Activated CD4-positive, alpha-beta T cell treated with anti-CD3 and anti-CD28 coated beads, Interleukin-2, Interleukin-6, amounts not matched to agents 100 ng/mL and 50 ng/mL, durations not matched to agents 16 hours and 8 hours (primary cell): Measurements from ENCODE around the gene CCT3.
"Not testable (repeated sequence)": the region's sequence is repeated elsewhere in the genome, so short reads cannot be mapped to it uniquely, and the experiment has no call there.

ENCODE experiments used
- DNase-seq: peaks from one replicate; pipeline ENCODE4 v3.0.0-alpha.2; 2020

Gene CCT3

DNA sequence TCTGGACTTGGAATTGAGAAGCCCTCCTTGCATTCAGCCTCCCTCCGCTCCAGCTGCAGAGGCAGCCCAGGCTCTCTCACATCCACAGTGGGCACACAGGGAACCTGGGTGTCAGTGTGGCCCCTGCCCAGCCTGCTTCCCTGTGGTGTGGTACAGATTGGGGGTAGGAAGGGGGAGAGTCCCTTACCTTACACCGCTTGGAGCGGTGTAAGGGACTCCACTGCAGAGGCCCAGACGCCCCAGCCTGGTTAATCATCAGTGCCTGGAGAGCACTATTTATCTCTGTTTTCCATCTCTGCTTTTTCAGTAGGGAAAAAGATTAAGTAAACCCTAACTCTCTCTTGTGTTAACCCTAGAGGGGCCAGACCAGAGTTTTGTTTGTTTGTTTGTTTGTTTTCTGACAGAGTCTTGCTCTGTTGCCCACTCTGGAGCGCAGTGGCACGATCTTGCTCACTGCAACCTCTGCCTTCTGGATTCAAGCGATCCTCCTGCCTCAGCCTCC is 30.1 kb upstream of the CCT3 start:
- DNase-seq, result no peak

DNA sequence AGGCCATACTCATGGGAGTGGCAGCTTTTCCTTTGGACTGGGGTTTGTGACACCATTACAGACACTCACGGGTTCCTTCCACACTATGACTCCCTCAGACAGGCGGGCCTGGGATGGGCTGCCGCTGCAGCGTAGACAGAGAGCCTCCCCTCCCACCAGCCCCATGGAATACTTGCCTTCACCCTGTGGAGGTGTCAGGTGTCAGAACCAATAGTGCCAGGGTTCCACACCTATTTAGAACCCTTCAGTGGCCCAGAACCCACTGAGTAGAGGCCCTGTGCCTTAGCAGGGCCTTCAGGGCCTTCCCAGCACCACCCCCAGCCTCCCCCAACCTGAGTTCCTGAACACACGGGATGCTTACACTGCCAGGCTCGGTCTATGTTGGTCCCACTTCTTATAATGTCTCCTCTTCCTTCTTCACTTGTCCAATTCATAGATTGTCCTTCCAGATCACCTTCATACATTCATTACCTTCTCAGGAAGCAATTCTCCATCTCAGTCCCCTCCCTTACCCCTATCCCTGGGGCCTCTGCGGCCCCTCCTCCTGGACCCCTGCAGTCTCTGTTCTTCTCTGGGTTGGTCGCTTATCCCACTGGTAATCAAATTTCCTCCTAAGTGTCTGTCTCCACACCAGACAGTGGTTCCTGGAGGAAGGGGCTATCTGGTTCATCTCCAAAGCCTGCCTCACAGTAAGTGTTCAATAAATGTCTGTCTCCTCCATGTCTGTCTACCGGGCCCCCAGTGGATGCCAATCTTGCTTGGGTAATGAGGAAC is 29.5 kb upstream of the CCT3 start:
- no peak for DNase-seq

DNA sequence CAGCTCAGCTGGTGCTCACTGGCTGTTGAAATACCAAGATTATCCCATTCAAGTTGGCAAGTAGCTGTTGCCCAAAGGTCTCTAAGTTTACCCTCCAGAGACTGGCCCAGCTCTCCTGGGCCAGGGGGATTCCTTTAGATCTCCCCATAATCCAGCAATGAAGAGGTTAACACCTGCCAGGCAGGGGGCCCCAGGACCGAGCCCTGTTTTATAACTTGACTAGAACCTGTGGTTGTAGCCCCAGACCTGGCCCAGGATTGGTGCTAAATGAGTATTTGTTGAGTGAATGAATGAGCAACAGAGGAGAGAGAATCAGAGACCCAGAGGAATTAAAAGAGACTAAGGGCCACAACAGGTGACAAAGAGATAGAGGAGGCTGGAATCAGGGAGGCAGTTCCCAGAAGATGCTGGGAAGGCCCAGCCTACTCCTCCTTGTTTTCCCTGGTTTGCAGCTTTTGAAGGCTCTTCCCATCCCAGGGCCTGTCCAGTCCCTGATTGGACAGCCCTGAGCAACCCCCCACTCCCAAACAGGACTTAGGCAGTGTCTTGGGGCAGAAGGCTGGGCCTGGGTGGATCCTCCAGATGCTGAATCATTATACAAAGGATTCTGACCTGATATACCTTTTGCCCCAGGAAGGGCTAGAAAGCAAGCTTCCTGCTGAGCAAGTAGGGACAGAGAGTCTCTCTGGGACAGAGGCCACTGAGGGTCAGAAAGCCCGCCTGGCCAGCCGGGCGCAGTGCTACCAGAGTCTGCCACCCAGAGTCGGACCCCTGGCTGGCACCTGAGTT is 28.5 kb upstream of the CCT3 start:
- DNase-seq, result no peak

DNA sequence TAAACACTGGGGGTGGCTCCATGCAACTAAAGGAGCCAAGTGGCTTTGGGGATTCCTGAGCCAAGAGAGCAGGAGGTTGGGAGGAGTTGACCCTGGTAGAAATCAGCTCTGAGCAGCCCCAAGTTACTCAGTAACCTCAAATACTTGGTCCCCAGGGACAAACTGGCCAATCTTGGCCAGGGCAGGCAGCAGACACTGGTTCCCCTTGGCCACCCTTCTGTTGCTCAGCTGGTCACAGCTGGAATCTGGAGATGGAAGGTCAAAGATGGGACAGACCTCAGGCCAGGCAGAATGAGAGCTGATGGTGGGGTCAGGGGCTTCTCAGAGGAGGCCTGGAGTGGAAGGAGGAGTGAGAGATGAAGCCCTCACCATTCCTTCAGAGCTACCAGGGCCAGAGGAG is 27.7 kb upstream of the CCT3 start:
- no peak for DNase-seq

DNA sequence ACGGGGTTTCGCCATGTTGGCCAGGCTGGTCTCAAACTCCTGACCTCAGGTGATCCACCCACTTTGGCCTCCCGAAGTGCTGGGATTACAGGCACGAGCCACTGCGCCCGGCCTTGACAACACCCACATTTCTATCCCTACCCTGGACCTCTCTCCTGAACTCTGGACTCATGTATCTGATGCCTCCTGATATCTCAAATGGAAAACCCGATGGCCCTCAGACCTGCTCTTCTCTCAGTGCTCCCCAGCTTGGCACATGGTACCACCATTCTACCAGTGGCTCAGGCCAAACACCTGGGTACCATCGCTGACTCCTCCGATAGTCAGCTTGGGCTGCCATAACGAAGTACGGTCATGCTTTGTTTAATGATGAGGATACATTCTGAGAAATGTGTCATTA is 22.4 kb upstream of the CCT3 start:
- no peak for DNase-seq

DNA sequence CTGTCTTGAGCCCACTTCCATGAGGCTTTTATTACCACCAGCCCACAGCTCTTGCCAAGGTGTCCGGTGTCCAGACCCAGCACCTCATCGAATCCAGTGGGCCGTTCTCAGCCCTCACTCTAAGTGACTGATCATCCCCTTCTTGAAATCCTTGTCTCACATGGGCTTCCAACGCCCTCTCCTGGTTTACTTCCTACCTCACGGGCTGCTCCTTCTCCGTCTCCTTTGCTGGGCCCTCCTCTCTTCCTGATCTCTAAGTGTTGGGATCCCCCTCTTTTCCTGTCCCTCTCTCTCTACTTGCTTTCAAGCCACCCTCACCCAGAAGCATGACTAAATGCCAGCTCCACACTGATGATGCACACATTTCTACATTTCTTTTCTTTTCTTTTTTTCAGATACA is 21.9 kb upstream of the CCT3 start:
- DNase-seq, result no peak

DNA sequence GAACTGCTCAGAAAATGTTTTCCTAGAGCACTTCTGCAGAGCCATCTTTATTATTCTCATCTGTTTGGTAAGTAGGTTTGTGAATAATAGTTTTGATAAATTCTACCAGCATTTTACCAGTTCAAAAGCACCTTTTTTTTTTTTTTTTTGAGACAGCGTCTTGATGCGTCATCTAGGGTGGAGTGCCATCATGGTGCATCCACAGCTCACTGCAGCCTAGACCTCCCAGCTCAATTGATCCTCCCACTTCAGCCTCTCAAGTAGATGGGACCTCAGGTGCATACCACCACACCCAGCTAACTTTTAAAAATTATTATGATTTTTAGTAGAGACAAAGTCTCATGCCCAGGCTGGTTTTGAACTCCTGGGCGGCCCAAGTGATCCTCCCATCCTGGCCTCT is 21.2 kb upstream of the CCT3 start:
- no peak for DNase-seq

DNA sequence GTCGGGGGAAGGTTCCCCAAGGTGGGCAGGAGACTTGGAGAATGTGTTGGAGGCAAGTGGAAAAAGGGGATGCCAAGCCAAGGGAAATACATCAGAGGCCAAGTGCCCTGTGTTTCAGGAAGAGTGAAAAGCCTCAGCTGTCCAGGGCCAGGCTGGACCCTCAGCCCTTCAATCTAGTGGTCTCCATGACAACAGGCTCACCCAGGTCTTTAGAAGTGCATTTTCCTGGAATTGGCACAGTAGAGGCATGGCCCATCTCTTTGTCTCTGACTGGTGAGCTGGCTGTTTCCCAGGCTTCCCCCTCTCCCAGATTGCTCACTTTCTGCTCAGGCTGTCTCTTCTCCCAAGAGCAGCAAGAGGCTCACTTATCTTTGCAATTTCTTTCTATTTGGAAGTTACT is 20.5 kb upstream of the CCT3 start:
- no peak for DNase-seq

DNA sequence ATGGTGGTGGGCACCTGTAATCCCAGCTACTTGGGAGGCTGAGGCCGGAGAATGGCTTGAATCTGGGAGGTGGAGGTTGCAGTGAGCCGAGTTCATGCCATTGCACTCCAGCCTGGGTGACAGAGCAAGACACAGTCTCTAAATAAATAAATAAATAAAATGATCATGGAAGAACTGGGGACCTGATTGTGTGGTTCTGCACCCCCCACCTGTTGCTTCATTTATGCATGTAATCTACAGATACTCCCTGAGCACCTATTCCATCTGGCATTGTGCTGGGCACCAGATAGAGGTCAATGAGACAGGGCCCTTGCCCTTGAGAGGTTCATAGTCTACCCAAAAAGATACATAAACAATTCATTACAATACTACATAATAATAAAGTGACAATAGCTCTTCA is 19.9 kb upstream of the CCT3 start:
- no peak for DNase-seq

DNA sequence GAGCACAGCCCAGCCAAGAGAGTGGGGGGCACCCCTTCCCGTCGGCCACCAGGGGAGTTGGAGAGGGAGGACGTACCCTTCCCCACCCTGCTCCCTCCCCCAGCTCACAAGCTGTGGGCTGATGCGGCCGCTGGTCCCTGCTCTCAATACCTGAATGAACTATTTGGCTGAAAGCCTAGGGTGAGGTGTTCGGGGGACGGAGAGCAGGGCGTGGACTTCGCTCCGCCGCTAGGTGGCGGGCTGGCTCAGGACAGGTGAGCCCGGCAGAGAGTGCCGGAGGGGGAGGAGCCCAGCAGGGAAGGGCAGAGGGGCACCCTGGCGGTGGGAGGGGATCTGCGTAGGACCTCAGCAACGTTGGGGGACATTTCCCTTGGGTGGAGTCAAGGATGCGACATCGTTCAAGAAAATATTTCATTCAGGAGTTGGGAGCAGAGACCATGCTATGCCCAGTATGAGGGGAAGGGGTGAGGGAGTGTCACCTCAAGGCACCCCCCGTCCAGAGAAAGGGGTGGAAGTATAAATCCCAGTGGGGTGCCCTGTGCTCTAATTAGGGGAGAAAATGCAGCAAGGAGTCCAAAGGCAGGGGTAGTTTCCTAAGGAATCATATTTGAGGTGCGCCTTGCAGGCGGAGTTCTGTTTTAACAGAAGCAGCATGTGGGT is 18.9 kb upstream of the CCT3 start:
- DNase-seq, result peak; percentile 82

DNA sequence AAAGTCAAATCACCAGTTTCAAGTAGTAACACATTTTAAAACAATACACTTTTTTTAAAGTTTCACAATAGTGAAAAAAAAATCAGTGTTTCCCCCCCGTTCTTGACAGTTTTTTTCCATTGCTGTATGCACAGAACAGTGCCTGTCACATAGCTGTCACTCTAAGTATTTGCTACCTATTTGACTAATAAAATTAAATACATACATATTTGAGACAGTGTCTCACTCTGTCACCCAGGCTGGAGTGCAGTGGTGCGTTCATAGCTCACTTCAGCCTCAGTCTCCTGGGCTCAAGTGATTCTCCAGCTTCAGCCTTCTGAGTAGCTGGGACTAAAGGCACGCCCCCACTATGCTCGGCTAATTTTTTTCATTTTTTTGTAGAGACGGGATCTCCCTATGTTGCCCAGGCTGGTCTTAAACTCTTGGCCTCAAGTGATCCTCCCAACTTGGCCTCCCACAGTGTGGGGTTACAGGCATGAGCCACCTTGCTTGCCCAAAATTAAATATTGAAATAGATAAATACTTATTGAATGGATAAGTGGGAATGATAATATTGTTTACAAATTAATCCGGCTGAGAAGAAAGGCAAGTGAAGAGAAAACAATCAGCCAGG is 18.3 kb upstream of the CCT3 start:
- no peak for DNase-seq

DNA sequence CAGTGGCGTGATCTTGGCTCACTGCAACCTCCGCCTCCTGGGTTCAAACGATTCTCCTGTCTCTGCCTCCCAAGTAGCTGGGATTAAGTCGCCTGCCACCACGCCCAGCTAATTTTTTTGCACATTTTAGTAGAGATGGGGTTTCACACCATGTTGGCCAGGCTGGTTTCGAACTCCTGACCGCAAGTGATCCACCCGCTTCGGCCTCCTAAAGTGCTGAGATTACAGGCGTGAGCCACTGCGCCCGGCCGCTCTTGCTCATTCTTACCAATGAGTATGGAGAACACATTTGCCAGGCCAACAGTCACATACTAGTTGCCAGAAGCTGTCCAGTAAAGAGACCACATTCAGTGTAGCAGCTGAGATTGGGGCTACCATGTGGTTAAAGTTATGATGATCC is 14.4 kb upstream of the CCT3 start:
- not testable (repeated sequence) for DNase-seq

DNA sequence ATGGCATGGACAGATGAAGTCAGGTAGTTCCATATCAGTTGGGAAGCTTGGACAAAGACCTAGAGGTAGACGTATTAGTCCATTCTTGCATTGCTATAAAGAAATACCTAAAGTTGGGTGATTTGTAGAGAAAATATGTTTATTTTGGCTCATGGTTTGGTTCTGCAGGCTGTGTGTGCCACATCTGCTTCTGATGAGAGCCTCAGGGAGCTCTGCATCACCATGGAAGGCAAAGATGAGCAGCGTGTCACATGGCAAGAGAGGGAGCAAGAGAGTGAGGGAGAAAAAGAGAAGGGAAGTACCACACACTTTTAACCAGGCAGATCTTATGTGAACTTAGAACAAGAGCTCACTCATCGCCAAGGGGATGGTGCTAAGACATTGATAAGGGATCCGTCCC is 9.2 kb upstream of the CCT3 start:
- no peak for DNase-seq

DNA sequence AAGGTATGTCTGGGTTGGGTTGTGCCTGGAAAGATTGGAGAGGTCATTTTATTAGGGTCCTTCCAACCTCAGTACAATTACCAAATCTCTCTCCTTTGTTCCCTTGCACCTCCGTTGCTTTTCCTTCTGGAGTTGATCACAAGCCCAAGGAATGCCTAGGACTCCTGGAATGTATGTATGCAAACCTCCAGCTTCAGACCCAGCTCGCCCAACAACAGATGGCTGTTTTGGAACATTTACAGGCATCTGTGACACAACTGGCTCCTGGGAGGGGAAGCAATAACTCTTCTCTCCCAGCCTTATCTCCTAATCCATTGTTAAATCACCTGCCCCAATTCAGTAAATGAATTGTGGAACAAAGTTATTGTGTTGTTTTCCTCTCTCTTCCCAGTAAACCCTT is 8.5 kb upstream of the CCT3 start:
- DNase-seq, result no peak

DNA sequence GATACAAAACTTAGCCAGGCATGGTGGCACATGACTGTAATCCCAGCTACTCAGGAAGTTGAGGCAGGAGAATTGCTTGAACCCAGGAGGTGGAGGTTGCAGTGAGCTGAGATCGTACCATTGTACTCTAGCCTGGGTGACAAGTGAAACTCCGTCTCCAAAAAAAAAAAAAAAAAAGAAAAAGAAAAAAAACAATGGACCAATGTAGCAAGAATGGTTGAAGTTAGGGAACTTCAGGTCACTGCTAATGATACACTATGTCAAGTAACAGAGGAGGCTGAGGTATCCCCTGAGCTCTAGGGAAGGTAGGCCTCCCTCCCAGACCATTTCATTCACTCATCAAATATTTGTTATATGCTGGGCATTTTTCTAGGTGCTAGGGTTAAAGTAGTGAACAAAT is 7.9 kb upstream of the CCT3 start:
- not testable (repeated sequence) for DNase-seq

DNA sequence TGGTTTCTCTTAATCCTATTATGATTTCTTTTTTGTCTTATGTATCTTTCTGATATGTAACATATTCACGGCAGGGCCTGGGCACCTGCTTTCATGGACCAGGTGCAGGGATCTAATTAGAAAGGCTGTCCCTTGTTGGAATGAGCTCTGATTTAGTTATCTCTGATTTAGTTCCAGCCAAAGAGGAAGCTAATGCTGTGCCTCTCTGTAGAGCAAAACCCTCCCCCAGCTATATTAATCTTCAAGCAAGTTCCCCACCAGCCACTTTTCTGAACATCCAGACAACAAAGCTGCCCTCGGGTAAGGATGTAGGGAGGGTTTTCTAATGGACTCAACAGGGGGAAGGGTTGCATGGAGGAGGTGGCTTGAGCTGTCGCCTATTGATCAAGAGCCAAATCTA is 6.3 kb upstream of the CCT3 start:
- DNase-seq, result no peak

DNA sequence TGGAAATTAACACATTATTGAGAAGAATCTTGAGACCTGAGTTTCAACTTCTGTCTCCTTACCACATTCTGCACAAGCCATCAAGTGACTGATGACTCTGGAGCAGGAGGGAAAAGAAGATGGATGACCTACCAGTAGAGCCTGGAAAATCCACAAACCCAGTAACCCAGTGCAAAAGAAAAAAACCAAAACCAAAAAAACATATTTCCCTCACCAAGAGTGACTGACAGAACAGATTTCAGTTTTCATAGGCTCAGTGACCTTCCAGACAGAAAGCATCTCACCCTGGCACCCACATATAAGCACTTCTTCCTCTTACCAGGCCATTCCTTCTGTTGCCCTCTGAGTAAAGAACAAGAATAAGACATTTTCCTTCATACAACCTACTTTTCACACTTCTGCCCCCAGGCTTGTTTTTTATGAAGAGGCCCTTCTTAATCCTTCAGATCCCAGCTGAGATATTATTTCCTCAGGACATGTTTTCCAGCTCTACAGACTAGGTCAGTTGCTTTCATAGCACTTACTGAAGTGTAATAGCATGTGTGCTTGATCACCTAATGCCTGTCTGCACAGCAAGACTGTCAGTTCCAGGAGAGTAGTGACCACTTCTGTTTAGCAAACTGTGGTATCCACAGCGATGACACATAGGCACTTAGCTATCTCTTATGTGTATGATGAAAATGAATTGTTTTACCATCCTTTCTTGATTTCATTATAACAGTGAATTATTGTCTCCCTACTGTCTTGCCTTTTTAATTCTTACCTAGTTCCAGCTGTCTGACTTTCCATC is 4.3 kb upstream of the CCT3 start:
- DNase-seq, result no peak

DNA sequence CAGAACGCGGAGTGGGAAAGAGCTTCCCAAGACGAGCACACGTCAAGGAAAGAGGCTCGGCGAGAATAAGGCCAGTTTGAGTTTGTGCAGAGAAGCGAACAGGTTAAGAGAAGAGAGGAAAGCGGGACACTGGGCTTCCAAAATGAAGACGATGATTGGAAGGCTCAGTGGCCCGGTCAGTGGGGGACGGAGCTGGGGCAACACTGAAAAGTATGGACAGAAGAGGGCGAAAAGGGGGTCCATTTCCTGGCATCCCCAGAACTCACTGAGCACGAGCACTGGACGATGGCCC is 258 bp downstream of the CCT3 start:
- DNase-seq, result no peak

DNA sequence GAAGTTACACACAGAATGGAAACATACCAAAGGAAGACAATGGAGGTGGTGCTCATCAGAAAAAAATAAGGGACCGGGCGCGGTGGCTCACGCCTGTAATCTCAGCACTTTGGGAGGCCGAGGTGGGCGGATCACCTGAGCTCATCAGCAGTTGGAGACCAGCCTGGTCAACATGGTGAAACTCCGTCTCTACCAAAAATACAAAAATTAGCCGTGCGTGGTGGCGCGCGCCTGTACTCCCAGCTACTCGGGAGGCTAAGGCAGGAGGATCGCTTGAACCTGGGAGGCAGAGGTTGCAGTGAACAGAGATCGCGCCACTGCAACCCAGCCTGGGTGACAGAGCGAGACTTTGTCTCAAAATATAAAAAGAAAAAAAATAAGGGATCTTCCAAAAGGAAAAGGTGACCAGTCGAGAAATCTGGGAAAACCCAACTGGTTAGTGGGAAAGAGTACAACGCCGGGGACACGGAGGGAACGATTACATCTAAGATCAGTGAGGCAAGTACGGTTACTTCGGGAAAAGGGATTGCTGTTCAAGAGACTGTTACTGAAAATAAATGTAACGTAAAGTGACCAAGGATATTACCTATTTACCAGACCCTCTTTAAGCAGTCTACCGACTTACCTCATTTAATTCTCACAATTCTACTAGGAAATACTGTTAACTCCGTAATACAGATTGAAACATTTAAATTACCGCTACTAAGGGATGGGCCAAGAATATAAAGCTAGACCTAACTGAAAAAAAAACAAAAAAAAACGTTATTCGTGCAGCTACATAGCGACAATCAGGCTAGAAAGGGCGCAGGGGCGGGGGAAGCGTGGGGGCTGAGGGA is 822 bp downstream of the CCT3 start:
- peak; percentile 13 for DNase-seq

DNA sequence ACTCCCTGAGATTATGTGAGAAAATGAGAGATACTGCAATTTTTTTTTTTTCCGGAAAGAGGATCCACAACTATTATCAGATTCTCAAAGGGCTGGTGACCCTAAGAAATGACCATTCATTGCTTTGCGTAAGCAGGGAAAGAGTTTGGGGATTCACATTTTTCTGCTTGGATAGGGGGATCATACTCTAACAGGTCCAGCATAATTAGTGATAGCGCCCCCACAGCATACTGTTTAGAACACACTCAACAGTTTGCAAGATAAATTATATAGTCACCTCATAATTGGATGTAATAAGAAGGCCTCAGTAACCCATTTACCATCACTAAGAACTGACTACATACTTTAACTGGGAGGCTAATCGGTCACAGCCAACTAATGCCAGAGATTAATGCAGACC is 1.9 kb downstream of the CCT3 start:
- DNase-seq, result peak; percentile 11

DNA sequence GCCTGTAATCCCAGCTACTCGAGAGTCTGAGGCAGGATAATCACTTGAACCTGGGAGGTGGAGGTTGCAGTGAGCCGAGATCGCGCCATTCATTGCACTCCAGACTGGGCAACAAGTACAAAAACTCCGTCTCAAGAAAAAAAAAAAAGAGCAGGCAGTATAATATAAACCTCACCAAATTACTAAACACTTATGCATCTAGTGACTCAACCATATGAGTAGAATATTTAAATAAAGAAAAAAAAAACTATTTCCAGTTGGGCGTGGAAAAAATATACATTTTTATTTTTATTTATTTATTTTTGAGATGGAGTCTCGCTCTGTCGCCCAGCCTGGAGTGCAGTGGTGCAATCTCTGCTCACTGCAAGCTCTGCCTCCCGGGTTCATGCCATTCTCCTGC is 14.9 kb downstream of the CCT3 start:
- DNase-seq, result not testable (repeated sequence)

DNA sequence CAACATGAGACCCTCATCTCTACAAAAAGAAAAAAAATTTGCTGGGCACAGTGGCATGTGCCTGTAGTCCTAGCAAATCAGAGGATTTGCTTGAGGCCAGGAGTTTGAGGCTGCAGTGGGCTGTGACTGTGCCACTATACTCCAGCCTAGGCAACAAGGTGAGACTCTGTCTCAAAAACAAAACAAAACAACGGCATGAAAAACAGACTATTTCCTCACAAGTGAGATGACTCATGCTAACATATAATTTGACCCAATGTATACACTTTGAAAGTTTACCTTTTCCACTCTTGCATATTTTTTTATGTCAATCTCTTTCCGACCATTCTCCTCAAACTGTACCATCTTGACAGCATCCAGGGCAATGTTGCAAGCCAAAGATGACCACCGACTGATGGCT is 17.5 kb downstream of the CCT3 start:
- no peak for DNase-seq
